HepG2 (cell line): ENCODE results near the gene ATP6V0D1. TPM values are rescaled to one million over a fixed set of nuclear protein-coding genes. Genes with fewer than 3 reads are reported as not detected.

ENCODE experiments used
- ARHGAP35 ChIP-seq: sonication (generic); formaldehyde crosslinking; IDR thresholded peaks from 2 replicates; pipeline ENCODE4 v1.9.0; 2022; ENCODE audit warnings: mild to moderate bottlenecking, inconsistent platforms, moderate library complexity, missing genetic modification reagents, borderline replicate concordance
- CREB1 ChIP-seq, 2 experiments: fragments of 450-650 bp in 1 of 2; IDR thresholded peaks; 2 replicates each; pipeline ENCODE4 v1.6.1; 2016 to 2017; ENCODE audit warnings: control low read depth in 1 of 2, mild to moderate bottlenecking in 1 of 2, missing compliant biosample characterization in 1 of 2, missing genetic modification characterization in 1 of 2
- ISX ChIP-seq: sonication (generic); formaldehyde crosslinking; conservative IDR thresholded peaks from 2 replicates; pipeline ENCODE4 v1.5.0; 2020; ENCODE audit warnings: missing genetic modification reagents
- KDM3A ChIP-seq: IDR thresholded peaks from 2 replicates; pipeline ENCODE4 v1.6.1; 2018; ENCODE audit warnings: low read depth, missing compliant biosample characterization
- MEIS1 ChIP-seq: sonication (generic); formaldehyde crosslinking; IDR thresholded peaks from 2 replicates; pipeline ENCODE4 v1.9.0; 2021; ENCODE audit warnings: mild to moderate bottlenecking, missing genetic modification reagents, moderate library complexity, borderline replicate concordance
- MEIS2 ChIP-seq: sonication (generic); formaldehyde crosslinking; IDR thresholded peaks from 2 replicates; pipeline ENCODE4 v1.9.0; 2021; ENCODE audit warnings: mild to moderate bottlenecking, missing genetic modification reagents
- REL ChIP-seq: sonication (generic); formaldehyde crosslinking; conservative IDR thresholded peaks from 2 replicates; pipeline ENCODE4 v1.8.0; 2022; ENCODE audit warnings: mild to moderate bottlenecking, missing genetic modification reagents, moderate library complexity
- SCMH1 ChIP-seq: sonication (generic); formaldehyde crosslinking; IDR thresholded peaks from 2 replicates; pipeline ENCODE4 v1.9.0; 2021; ENCODE audit warnings: missing genetic modification reagents, mild to moderate bottlenecking, borderline replicate concordance
- SKI ChIP-seq: fragments of 450-650 bp; IDR thresholded peaks from one replicate; pipeline ENCODE4 v1.6.1; 2018; ENCODE audit warnings: mild to moderate bottlenecking; ENCODE audit not compliant: partially characterized antibody
- ZFP36 ChIP-seq: fragments of 150-350 bp; IDR thresholded peaks from 2 replicates; pipeline ENCODE4 v1.6.1; 2018; ENCODE audit warnings: borderline replicate concordance, low read length, low read depth; ENCODE audit not compliant: partially characterized antibody
- ZFX ChIP-seq: sonication (generic); formaldehyde crosslinking; IDR thresholded peaks from 2 replicates; pipeline ENCODE4 v1.4.0; 2020; ENCODE audit warnings: mild to moderate bottlenecking, low read depth, missing genetic modification reagents, moderate library complexity
- ZNF20 ChIP-seq: sonication (generic); formaldehyde crosslinking; IDR thresholded peaks from 2 replicates; pipeline ENCODE4 v1.4.0; 2020; ENCODE audit warnings: mild to moderate bottlenecking, moderate library complexity, missing genetic modification reagents
- ZNF30 ChIP-seq: sonication (generic); formaldehyde crosslinking; IDR thresholded peaks from 2 replicates; pipeline ENCODE4 v1.5.0; 2020; ENCODE audit warnings: mild to moderate bottlenecking, missing genetic modification reagents
- ZNF446 ChIP-seq: sonication (generic); formaldehyde crosslinking; IDR thresholded peaks from 2 replicates; pipeline ENCODE4 v1.5.0; 2020; ENCODE audit warnings: mild to moderate bottlenecking, missing genetic modification reagents
- ZNF567 ChIP-seq: sonication (generic); formaldehyde crosslinking; IDR thresholded peaks from 2 replicates; pipeline ENCODE4 v1.8.1; 2023; ENCODE audit warnings: mild to moderate bottlenecking, missing genetic modification reagents, borderline replicate concordance
- ZNF615 ChIP-seq: sonication (generic); formaldehyde crosslinking; IDR thresholded peaks from 2 replicates; pipeline ENCODE4 v1.5.0; 2020; ENCODE audit warnings: mild to moderate bottlenecking, missing genetic modification reagents, borderline replicate concordance
- ZNF788 ChIP-seq: sonication (generic); formaldehyde crosslinking; IDR thresholded peaks from 2 replicates; pipeline ENCODE4 v1.5.0; 2020; ENCODE audit warnings: mild to moderate bottlenecking, missing genetic modification reagents, borderline replicate concordance
- polyA plus RNA-seq, 8 experiments: library from polyadenylated mRNA; depleted of rRNA in 3 of 8; stranded (reverse) in 7 of 8; unstranded in 1 of 8; fragments of >200 nt; fragmentation: Illumina TruSeq in 4 of 8; extraction: Trizol in 4 of 8; gene quantifications; 2 replicates each; pipeline versions ENCODE4 v1.2.1 to v1.2.3, GENCODE V29; 2011 to 2016; ENCODE audit warnings: low read depth in 4 of 8, missing spikeins in 1 of 8, mixed read lengths in 1 of 8; ENCODE audit not compliant: insufficient read depth in 1 of 8
- total RNA-seq, 5 experiments: library from RNA; depleted of rRNA; stranded (reverse); fragments of >200 nt; fragmentation: Illumina TruSeq; extraction: Trizol; gene quantifications; 2 replicates each; pipeline ENCODE4 v1.2.3, GENCODE V29; 2016; ENCODE audit warnings: low read depth in 1 of 5
- TF ChIP-seq, protein P1 (sequence below): sonication (generic); formaldehyde crosslinking; IDR thresholded peaks from 2 replicates; pipeline ENCODE4 v1.8.0; 2022; ENCODE audit warnings: missing genetic modification reagents, mild to moderate bottlenecking, inconsistent platforms, borderline replicate concordance
- TF ChIP-seq, protein P2 (sequence below): sonication (generic); formaldehyde crosslinking; IDR thresholded peaks from 2 replicates; pipeline ENCODE4 v1.4.0; 2020; ENCODE audit warnings: missing genetic modification reagents, mild to moderate bottlenecking, borderline replicate concordance
- TF ChIP-seq, protein P3 (sequence below): sonication (generic); formaldehyde crosslinking; IDR thresholded peaks from 2 replicates; pipeline ENCODE4 v1.5.1; 2020; ENCODE audit warnings: mild to moderate bottlenecking, missing genetic modification reagents, moderate library complexity

The ATP6V0D1 gene
- total and polyA plus RNA-seq, 2 of the 13 experiments (the other 11 are each of a cell fraction or from before 2014, with no cell fraction given), result 51.1 to 61.3 TPM

DNA sequence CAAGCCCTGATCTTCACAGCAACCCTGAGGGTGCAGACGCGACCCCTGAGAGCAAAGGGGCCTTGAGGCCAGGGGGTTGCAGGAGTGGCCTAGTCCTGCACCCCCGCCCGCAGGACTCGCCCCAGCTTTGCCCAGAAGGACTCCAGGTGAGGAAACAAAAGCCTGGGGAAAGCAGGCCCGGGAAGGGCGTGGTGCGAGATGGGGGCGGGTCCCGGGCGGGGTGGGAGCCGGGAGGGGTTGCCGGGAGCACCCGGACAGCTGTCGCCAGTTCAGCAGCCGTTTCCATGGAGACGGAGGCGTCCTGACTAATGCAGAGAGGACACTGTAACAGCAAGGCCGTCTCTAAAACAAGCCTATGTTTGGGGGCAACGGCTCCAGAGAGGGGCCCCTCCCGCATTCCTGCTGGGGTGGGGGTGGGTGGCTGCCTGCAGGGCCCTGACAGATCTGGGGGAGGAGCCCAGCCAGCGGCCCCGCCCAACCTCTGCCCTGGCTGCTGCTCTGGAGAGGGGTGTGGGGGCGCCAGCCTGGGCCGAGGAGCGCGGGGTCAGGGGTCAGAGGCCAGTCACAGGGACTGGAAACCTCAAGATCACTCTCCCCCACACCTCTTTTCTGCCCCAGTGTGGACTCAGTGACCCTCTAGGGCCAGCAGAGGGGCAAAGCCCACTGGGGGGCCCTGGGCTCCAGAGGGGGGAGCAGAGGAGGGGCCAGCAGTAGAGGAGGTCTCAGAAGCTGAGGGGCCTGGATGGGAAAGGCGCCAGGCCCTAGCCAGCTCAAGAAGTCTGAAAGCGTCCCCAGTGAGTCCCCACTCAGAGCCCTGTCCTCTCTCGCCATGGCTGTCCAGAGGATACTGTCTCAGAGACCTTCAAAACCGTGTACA lies 84.6 kb downstream of the ATP6V0D1 start (continued):
- no peak for TF ChIP-seq REL (CRISPR knock-in tag)
- TF ChIP-seq, protein P1, sequence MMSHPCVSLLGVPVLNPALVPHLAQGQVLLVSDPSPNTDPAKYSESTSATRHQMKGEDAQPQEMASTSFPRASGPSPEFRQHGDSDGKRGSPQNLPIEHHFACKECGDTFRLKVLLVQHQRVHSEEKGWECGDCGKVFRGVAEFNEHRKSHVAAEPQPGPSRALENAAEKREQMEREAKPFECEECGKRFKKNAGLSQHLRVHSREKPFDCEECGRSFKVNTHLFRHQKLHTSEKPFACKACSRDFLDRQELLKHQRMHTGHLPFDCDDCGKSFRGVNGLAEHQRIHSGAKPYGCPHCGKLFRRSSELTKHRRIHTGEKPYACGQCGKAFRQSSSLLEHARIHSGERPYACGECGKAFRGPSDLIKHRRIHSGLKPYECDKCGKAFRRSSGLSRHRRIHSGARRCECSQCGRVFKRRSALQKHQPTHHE (CRISPR knock-in tag), result 0 out of 2 replicates have a peak, but pooled peaks have one; percentile 41
- peak; percentile 46 for TF ChIP-seq SKI
- TF ChIP-seq ZNF567 (CRISPR knock-in tag), result no peak
- TF ChIP-seq ZFX (CRISPR knock-in tag), result peak; percentile 22; the same call in 1 of the 2 replicates
- no peak for TF ChIP-seq SCMH1 (CRISPR knock-in tag)
- TF ChIP-seq, protein P2, sequence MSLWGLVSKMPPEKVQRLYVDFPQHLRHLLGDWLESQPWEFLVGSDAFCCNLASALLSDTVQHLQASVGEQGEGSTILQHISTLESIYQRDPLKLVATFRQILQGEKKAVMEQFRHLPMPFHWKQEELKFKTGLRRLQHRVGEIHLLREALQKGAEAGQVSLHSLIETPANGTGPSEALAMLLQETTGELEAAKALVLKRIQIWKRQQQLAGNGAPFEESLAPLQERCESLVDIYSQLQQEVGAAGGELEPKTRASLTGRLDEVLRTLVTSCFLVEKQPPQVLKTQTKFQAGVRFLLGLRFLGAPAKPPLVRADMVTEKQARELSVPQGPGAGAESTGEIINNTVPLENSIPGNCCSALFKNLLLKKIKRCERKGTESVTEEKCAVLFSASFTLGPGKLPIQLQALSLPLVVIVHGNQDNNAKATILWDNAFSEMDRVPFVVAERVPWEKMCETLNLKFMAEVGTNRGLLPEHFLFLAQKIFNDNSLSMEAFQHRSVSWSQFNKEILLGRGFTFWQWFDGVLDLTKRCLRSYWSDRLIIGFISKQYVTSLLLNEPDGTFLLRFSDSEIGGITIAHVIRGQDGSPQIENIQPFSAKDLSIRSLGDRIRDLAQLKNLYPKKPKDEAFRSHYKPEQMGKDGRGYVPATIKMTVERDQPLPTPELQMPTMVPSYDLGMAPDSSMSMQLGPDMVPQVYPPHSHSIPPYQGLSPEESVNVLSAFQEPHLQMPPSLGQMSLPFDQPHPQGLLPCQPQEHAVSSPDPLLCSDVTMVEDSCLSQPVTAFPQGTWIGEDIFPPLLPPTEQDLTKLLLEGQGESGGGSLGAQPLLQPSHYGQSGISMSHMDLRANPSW (CRISPR knock-in tag), result no peak
- TF ChIP-seq ZNF20 (CRISPR knock-in tag), result no peak
- TF ChIP-seq MEIS1, result no peak
- TF ChIP-seq ZFP36, result no peak
- TF ChIP-seq, protein P3, sequence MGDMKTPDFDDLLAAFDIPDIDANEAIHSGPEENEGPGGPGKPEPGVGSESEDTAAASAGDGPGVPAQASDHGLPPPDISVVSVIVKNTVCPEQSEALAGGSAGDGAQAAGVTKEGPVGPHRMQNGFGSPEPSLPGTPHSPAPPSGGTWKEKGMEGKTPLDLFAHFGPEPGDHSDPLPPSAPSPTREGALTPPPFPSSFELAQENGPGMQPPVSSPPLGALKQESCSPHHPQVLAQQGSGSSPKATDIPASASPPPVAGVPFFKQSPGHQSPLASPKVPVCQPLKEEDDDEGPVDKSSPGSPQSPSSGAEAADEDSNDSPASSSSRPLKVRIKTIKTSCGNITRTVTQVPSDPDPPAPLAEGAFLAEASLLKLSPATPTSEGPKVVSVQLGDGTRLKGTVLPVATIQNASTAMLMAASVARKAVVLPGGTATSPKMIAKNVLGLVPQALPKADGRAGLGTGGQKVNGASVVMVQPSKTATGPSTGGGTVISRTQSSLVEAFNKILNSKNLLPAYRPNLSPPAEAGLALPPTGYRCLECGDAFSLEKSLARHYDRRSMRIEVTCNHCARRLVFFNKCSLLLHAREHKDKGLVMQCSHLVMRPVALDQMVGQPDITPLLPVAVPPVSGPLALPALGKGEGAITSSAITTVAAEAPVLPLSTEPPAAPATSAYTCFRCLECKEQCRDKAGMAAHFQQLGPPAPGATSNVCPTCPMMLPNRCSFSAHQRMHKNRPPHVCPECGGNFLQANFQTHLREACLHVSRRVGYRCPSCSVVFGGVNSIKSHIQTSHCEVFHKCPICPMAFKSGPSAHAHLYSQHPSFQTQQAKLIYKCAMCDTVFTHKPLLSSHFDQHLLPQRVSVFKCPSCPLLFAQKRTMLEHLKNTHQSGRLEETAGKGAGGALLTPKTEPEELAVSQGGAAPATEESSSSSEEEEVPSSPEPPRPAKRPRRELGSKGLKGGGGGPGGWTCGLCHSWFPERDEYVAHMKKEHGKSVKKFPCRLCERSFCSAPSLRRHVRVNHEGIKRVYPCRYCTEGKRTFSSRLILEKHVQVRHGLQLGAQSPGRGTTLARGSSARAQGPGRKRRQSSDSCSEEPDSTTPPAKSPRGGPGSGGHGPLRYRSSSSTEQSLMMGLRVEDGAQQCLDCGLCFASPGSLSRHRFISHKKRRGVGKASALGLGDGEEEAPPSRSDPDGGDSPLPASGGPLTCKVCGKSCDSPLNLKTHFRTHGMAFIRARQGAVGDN (CRISPR knock-in tag), result peak; percentile 33; the same call in 1 of the 2 replicates
- no peak for TF ChIP-seq CREB1 (IDR thresholded peaks at IDR 0.05)
- TF ChIP-seq CREB1 (CRISPR knock-in tag; IDR thresholded peaks at IDR 0.05), result no peak
- no peak for TF ChIP-seq ZNF788 (CRISPR knock-in tag)
- TF ChIP-seq ZNF615 (CRISPR knock-in tag), result no peak
- TF ChIP-seq ZNF30 (CRISPR knock-in tag), result no peak
- 0 out of 2 replicates have a peak, but pooled peaks have one; percentile 32 for TF ChIP-seq KDM3A (CRISPR knock-in tag)
- TF ChIP-seq MEIS2 (CRISPR knock-in tag), result 0 out of 2 replicates have a peak, but pooled peaks have one; percentile 22
- TF ChIP-seq ZNF446 (CRISPR knock-in tag), result no peak
- TF ChIP-seq ARHGAP35 (CRISPR knock-in tag), result no peak
- no peak for TF ChIP-seq ISX (CRISPR knock-in tag)
